ENCODE results near the gene SDHB. TPM values are rescaled to one million over a fixed set of nuclear protein-coding genes. Genes with fewer than 3 reads are reported as not detected.

Gene SDHB
- total RNA-seq, 1 donor from 2014 or later, result 47.2 TPM

GRCh38 chr1:16986113-16986512 lies 67.7 kb downstream of the SDHB start:
- TF ChIP-seq CTCF (conservative IDR thresholded peaks at IDR 0.05), result no peak
- Mint-ChIP-seq H3K4me1 (peaks cover 15% of the 10 kb centered on the region), H3K27ac (ENCODE audit: unreplicated experiment) (no peak overlapping the region)

GRCh38 chr1:16984717-16985116 lies 69.1 kb downstream of the SDHB start:
- TF ChIP-seq CTCF (conservative IDR thresholded peaks at IDR 0.05), result no peak
- H3K36me3 Mint-ChIP-seq (ENCODE audit: low read depth), result no peaks in the 10 kb centered on the region
- no peak for DNase-seq (ENCODE audit: low read depth, low spot score)
- H3K9me3 Mint-ChIP-seq, result no peaks in the 10 kb centered on the region
- peaks cover 19% of the 10 kb centered on the region for H3K4me1 Mint-ChIP-seq
- no peak overlapping the region for H3K27ac Mint-ChIP-seq (ENCODE audit: unreplicated experiment)
- H3K4me3 Mint-ChIP-seq, result no peak overlapping the region
- H3K27me3 Mint-ChIP-seq (ENCODE audit: low read depth), result peaks cover 8% of the 10 kb centered on the region

More at GRCh38 chr1:16986113-16986512, 67.7 kb downstream of the SDHB start:
- DNase-seq (ENCODE audit: low read depth, low spot score), result no peak
- Mint-ChIP-seq H3K27me3 (ENCODE audit: low read depth) (peaks cover 5% of the 10 kb centered on the region), H3K9me3 (no peaks in the 10 kb centered on the region), H3K36me3 (ENCODE audit: low read depth) (no peaks in the 10 kb centered on the region), H3K4me3 (no peak overlapping the region)

- H3K27ac Mint-ChIP-seq (ENCODE audit: unreplicated experiment), result peak overlapping the region; percentile 51
- no peak for DNase-seq (ENCODE audit: low read depth, low spot score)
- peaks cover 8% of the 10 kb centered on the region for H3K27me3 Mint-ChIP-seq (ENCODE audit: low read depth)
- H3K4me1 Mint-ChIP-seq, result peaks cover 19% of the 10 kb centered on the region
- H3K4me3 Mint-ChIP-seq, result peak overlapping the region; percentile 69
- no peaks in the 10 kb centered on the region for H3K36me3 Mint-ChIP-seq (ENCODE audit: low read depth)
- TF ChIP-seq CTCF (conservative IDR thresholded peaks at IDR 0.05), result no peak
- H3K9me3 Mint-ChIP-seq, result no peaks in the 10 kb centered on the region
Measured at GRCh38 chr1:16983649-16984048, 70.2 kb downstream of the SDHB start.

- H3K9me3 Mint-ChIP-seq, result no peaks in the 10 kb centered on the region
- no peaks in the 10 kb centered on the region for H3K36me3 Mint-ChIP-seq (ENCODE audit: low read depth)
- peaks cover 19% of the 10 kb centered on the region for H3K4me1 Mint-ChIP-seq
- peak overlapping the region; percentile 69 for H3K4me3 Mint-ChIP-seq
- DNase-seq (ENCODE audit: low read depth, low spot score), result no peak
- peaks cover 8% of the 10 kb centered on the region for H3K27me3 Mint-ChIP-seq (ENCODE audit: low read depth)
- no peak for TF ChIP-seq CTCF (conservative IDR thresholded peaks at IDR 0.05)
- no peak overlapping the region for H3K27ac Mint-ChIP-seq (ENCODE audit: unreplicated experiment)
Measured at GRCh38 chr1:16982902-16983301, 70.9 kb downstream of the SDHB start.

GRCh38 chr1:16981269-16981849 lies 72.5 kb downstream of the SDHB start:
- TF ChIP-seq CTCF (conservative IDR thresholded peaks at IDR 0.05), result no peak
- Mint-ChIP-seq H3K27ac (ENCODE audit: unreplicated experiment) (peak overlapping the region; percentile 92), H3K9me3 (no peaks in the 10 kb centered on the region), H3K27me3 (ENCODE audit: low read depth) (peaks cover 8% of the 10 kb centered on the region), H3K4me1 (peaks cover 30% of the 10 kb centered on the region), H3K4me3 (peak overlapping the region; percentile 90), H3K36me3 (ENCODE audit: low read depth) (no peaks in the 10 kb centered on the region)
- DNase-seq (ENCODE audit: low read depth, low spot score), result no peak

Data from neural crest cell (in vitro differentiated cells).